HCT116 (cell line): ENCODE measurements around the gene VSX1. TPM values are rescaled to one million over a fixed set of nuclear protein-coding genes. Genes with fewer than 3 reads are reported as not detected.

Experiments used
- ATAC-seq: fragments of 200-7000 bp; cut with Tn5 transposase; 2 replicates; pipeline ENCODE4 v1.9.1; 2020; ENCODE audit warnings: mild to moderate bottlenecking, moderate library complexity
- BruUV-seq: library from RNA; stranded (reverse); fragments of 400-500 nt; replicated peaks from 2 replicates; lab custom pipeline; 2021; lab: Mats Ljungman, UMichigan
- CTCF ChIA-PET: fragments of 300-600 bp; sonication (Branson Sonifier 250); formaldehyde crosslinking; loops from one replicate; lab custom pipeline; 2021; ENCODE audit warnings: antibody characterized with exemption; lab: Charles Lee
- POLR2A ChIA-PET: fragments of 300-600, 350-600 bp; sonication (Branson Sonifier 250); formaldehyde crosslinking; loops from one replicate; lab custom pipeline; 2021; ENCODE audit warnings: antibody characterized with exemption; lab: Charles Lee
- RAD21 ChIA-PET, 2 experiments: fragments of 300-600 bp; sonication (Branson Sonifier 250); formaldehyde crosslinking; loops; one replicate each; lab custom pipeline; 2023; ENCODE audit warnings: low total read pairs in 2 of 2; ENCODE audit not compliant: uncharacterized antibody in 2 of 2, unreplicated experiment in 2 of 2, low non-redundant PET in 1 of 2; lab: Charles Lee
- DNase-seq: peaks from one replicate; pipeline ENCODE4 v3.0.0-alpha.2; 2010; ENCODE audit warnings: low read depth, low spot score
- H2AFZ ChIP-seq: fragments of 200-600 bp; shearing (Covaris generic), sonication (generic); 2 replicates; pipeline ENCODE4 v1.6.1; 2017; ENCODE audit warnings: low read depth, mixed run types, mixed read lengths, antibody characterized with exemption, low read length; ENCODE audit not compliant: poor library complexity, severe bottlenecking
- H3K27ac ChIP-seq: 2 replicates; pipeline ENCODE4 v1.5.1; 2012; ENCODE audit warnings: low read depth, low read length
- H3K27me3 ChIP-seq: fragments of 200-600 bp; sonication (generic); 2 replicates; pipeline ENCODE4 v1.6.1; 2016; ENCODE audit warnings: mixed run types, low read length, mixed read lengths; ENCODE audit not compliant: insufficient read depth
- H3K36me3 ChIP-seq, 2 experiments: fragments of 200-500 bp in 1 of 2; fragments of 200-600 bp in 1 of 2; sonication (Bioruptor generic) in 1 of 2; sonication (generic) in 1 of 2; 2 replicates each; pipeline versions ENCODE4 v1.5.1 to v1.6.1; 2014 to 2016; ENCODE audit warnings: low read length in 2 of 2, inconsistent platforms in 1 of 2, mixed read lengths in 1 of 2, mixed run types in 1 of 2; ENCODE audit not compliant: insufficient read depth in 2 of 2, control insufficient read depth in 1 of 2
- H3K4me1 ChIP-seq, 2 experiments: fragments of 200-600 bp in 1 of 2; sonication (generic) in 1 of 2; 2 replicates each; pipeline versions ENCODE4 v1.5.1 to v1.6.1; 2012 to 2017; ENCODE audit warnings: low read length in 2 of 2, inconsistent platforms in 1 of 2, mild to moderate bottlenecking in 1 of 2, mixed read lengths in 1 of 2, mixed run types in 1 of 2, moderate library complexity in 1 of 2; ENCODE audit not compliant: insufficient read depth in 2 of 2, control insufficient read depth in 1 of 2
- H3K4me2 ChIP-seq: fragments of 200-600 bp; sonication (generic); 2 replicates; pipeline ENCODE4 v1.6.1; 2017; ENCODE audit warnings: mixed run types, low read length, mixed read lengths
- H3K4me3 ChIP-seq, 2 experiments: fragments of 200-600 bp in 1 of 2; sonication (generic) in 1 of 2; replicated peaks in 1 of 2; 2 replicates each; pipeline ENCODE4 v1.5.1; 2011 to 2016; ENCODE audit warnings: low read length in 2 of 2, control low read depth in 1 of 2, low read depth in 1 of 2, mild to moderate bottlenecking in 1 of 2, mixed read lengths in 1 of 2, mixed run types in 1 of 2
- H3K79me2 ChIP-seq: fragments of 200-600 bp; sonication (generic); 2 replicates; pipeline ENCODE4 v1.6.1; 2017; ENCODE audit warnings: mild to moderate bottlenecking, mixed run types, low read length, moderate library complexity, mixed read lengths; ENCODE audit not compliant: insufficient read depth
- H3K9ac ChIP-seq: fragments of 200-600 bp; sonication (generic); 2 replicates; pipeline ENCODE4 v1.6.1; 2016; ENCODE audit warnings: low read length, mixed read lengths
- H3K9me2 ChIP-seq: fragments of 200-600 bp; sonication (generic), shearing (Covaris generic); 2 replicates; pipeline ENCODE4 v1.6.1; 2017; ENCODE audit warnings: mixed run types, mild to moderate bottlenecking, moderate library complexity; ENCODE audit not compliant: insufficient read depth
- H3K9me3 ChIP-seq, 2 experiments: fragments of 200-500 bp in 1 of 2; fragments of 200-600 bp in 1 of 2; sonication (Bioruptor generic) in 1 of 2; sonication (generic) in 1 of 2; 2 replicates each; pipeline ENCODE4 v1.6.1; 2014 to 2017; ENCODE audit warnings: low read length in 2 of 2, mixed read lengths in 2 of 2, inconsistent platforms in 1 of 2, low read depth in 1 of 2, mild to moderate bottlenecking in 1 of 2, mixed run types in 1 of 2, moderate library complexity in 1 of 2; ENCODE audit not compliant: control insufficient read depth in 1 of 2, insufficient read depth in 1 of 2
- H4K20me1 ChIP-seq: fragments of 200-600 bp; sonication (generic), shearing (Covaris generic); 2 replicates; pipeline ENCODE4 v1.6.1; 2017; ENCODE audit warnings: mixed run types, mild to moderate bottlenecking, moderate library complexity; ENCODE audit not compliant: insufficient read depth
- ATF3 ChIP-seq: IDR thresholded peaks from 2 replicates; pipeline ENCODE4 v1.6.1; 2012
- CBX3 ChIP-seq: IDR thresholded peaks from 2 replicates; pipeline ENCODE4 v1.6.1; 2012; ENCODE audit warnings: low read depth
- CEBPB ChIP-seq: IDR thresholded peaks from 2 replicates; pipeline ENCODE4 v1.6.1; 2012; ENCODE audit warnings: low read depth
- CTCF ChIP-seq, 3 experiments: fragments of 200-600 bp in 1 of 3; sonication (generic) in 1 of 3; IDR thresholded peaks in 2 of 3; conservative IDR thresholded peaks in 1 of 3; 2 replicates each; pipeline ENCODE4 v1.5.1; 2012 to 2017; ENCODE audit warnings: low read depth in 2 of 3, low read length in 2 of 3, antibody characterized with exemption in 1 of 3, borderline replicate concordance in 1 of 3, control low read depth in 1 of 3, mild to moderate bottlenecking in 1 of 3, mixed read lengths in 1 of 3, mixed run types in 1 of 3, moderate library complexity in 1 of 3; ENCODE audit not compliant: insufficient read depth in 1 of 3
- EGR1 ChIP-seq: IDR thresholded peaks from 2 replicates; pipeline ENCODE4 v1.6.1; 2012; ENCODE audit warnings: low read depth
- EZH2 ChIP-seq: fragments of 200-600 bp; sonication (generic); IDR thresholded peaks from 2 replicates; pipeline ENCODE4 v1.6.1; 2017; ENCODE audit warnings: antibody characterized with exemption, mixed run types
- EZH2phosphoT487 ChIP-seq: fragments of 200-600 bp; IDR thresholded peaks from 2 replicates; pipeline ENCODE4 v1.6.1; 2018; ENCODE audit warnings: antibody characterized with exemption, borderline replicate concordance
- FOSL1 ChIP-seq: IDR thresholded peaks from 2 replicates; pipeline ENCODE4 v1.6.1; 2012; ENCODE audit warnings: low read depth
- JUND ChIP-seq: IDR thresholded peaks from 2 replicates; pipeline ENCODE4 v1.6.1; 2012
- MAX ChIP-seq: IDR thresholded peaks from 2 replicates; pipeline ENCODE4 v1.6.1; 2012
- POLR2A ChIP-seq: IDR thresholded peaks from 2 replicates; pipeline ENCODE4 v1.7.0; 2011; ENCODE audit warnings: borderline replicate concordance; ENCODE audit not compliant: insufficient read depth, insufficient read length; ENCODE audit errors: extremely low read depth
- RAD21 ChIP-seq: IDR thresholded peaks from 2 replicates; pipeline ENCODE4 v1.6.1; 2012; ENCODE audit warnings: low read depth, mild to moderate bottlenecking
- REST ChIP-seq: IDR thresholded peaks from 2 replicates; pipeline ENCODE4 v1.6.1; 2012; ENCODE audit warnings: low read depth
- SP1 ChIP-seq: IDR thresholded peaks from 2 replicates; pipeline ENCODE4 v1.6.1; 2012; ENCODE audit warnings: low read depth
- SRF ChIP-seq: IDR thresholded peaks from 2 replicates; pipeline ENCODE4 v1.6.1; 2012; ENCODE audit warnings: low read depth
- TCF7L2 ChIP-seq: IDR thresholded peaks from 2 replicates; pipeline ENCODE4 v1.7.0; 2011; ENCODE audit warnings: borderline replicate concordance, inconsistent platforms; ENCODE audit not compliant: insufficient read depth, insufficient read length; ENCODE audit errors: extremely low read depth
- YY1 ChIP-seq: IDR thresholded peaks from 2 replicates; pipeline ENCODE4 v1.6.1; 2011; ENCODE audit warnings: low read length, low read depth, moderate library complexity, mild to moderate bottlenecking; ENCODE audit not compliant: insufficient replicate concordance; ENCODE audit errors: extremely low read depth
- ZFX ChIP-seq: fragments of 450-650 bp; IDR thresholded peaks from 2 replicates; pipeline ENCODE4 v1.6.1; 2017
- ZNF274 ChIP-seq: fragments of 200-500 bp; sonication (Bioruptor generic); IDR thresholded peaks from 2 replicates; pipeline ENCODE4 v1.6.1; 2014; ENCODE audit warnings: mild to moderate bottlenecking, low read depth, low read length, inconsistent platforms
- intact Hi-C: fragments of 100-400 bp; cut with micrococcal nuclease; formaldehyde crosslinking; loops from 2 replicates; pipeline ENCODE4 v1.10.0; 2022
- total RNA-seq: library from RNA; stranded (reverse); gene quantifications from one replicate; pipeline ENCODE4 v1.2.1, GENCODE V29; 2021; ENCODE audit not compliant: unreplicated experiment

VSX1 gene
- total RNA-seq, 1 experiment from 2014 or later, result not detected

DNA sequence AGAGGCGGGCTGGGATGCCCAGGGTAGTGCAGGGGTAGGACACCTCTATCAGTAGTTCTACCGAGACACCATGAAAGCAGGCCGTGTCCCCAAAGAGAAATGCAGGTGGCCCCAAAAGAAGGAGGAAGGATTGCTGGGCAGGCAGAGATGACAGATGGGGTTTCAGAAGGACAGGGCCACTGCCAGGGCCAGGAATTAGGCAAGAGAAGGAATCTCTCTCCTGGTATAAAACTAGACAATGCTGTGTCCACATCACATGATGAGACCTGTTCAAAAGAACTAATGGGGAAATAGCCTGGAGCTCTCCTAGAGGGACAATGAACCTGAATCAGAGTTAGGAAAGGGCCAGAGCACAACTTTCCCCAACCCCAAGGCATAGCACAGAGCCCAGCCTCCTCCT lies 21.6 kb upstream of the VSX1 start:
- no peaks in the 10 kb centered on the region for H3K27me3 ChIP-seq

More for the DNA sequence above, 21.6 kb upstream of the VSX1 start:
- no peak overlapping the region for H2AFZ ChIP-seq
- H3K79me2 ChIP-seq, result no peaks in the 10 kb centered on the region
- ChIA-PET POLR2A (no interaction called here), RAD21 (no interaction called here), CTCF (no interaction called here)
- TF ChIP-seq ZNF274, result no peak
- TF ChIP-seq RAD21, result no peak
- no peak for TF ChIP-seq MAX
- TF ChIP-seq CTCF (IDR thresholded peaks at IDR 0.05 in 2 of 3, conservative IDR thresholded peaks at IDR 0.05 in 1 of 3; ENCODE audit: borderline replicate concordance in 1 of 3, insufficient read depth in 1 of 3, low read depth in 2 of 3, low read length in 2 of 3), result no peak
- TF ChIP-seq CEBPB, result no peak
- TF ChIP-seq TCF7L2, result no peak
- no peak for TF ChIP-seq EZH2phosphoT487
- TF ChIP-seq SP1, result no peak
- no peak for TF ChIP-seq EZH2
- no peak for TF ChIP-seq CBX3
- no peak for TF ChIP-seq EGR1
- no peak for TF ChIP-seq ZFX
- no peak for TF ChIP-seq REST
- no peak for TF ChIP-seq ATF3
- TF ChIP-seq SRF, result no peak
- TF ChIP-seq FOSL1, result no peak
- TF ChIP-seq POLR2A, result no peak
- no peak for TF ChIP-seq JUND
- no peak for TF ChIP-seq YY1
- DNase-seq (no peak), ATAC-seq (no peak)
- BruUV-seq, result no TSS peak
- H3K4me1 ChIP-seq, result no peaks in the 10 kb centered on the region
- no peak overlapping the region for H3K9ac ChIP-seq
- no peaks in the 10 kb centered on the region for H3K9me3 ChIP-seq
- H4K20me1 ChIP-seq, result no peaks in the 10 kb centered on the region
- no peaks in the 10 kb centered on the region for H3K36me3 ChIP-seq
- no peak overlapping the region for H3K4me3 ChIP-seq
- H3K4me2 ChIP-seq, result no peak overlapping the region
- H3K9me2 ChIP-seq, result no peaks in the 10 kb centered on the region
- no peak overlapping the region for H3K27ac ChIP-seq
- intact Hi-C loops, result no loop called here
